Adrenal gland (tissue), 5 donors: Measurements from ENCODE around the gene ANKZF1.

ENCODE experiments used
- CTCF ChIP-seq, 6 experiments: fragments of 450-650 bp in 4 of 6; fragments of 200-600 bp in 2 of 6; sonication (generic) in 1 of 6; IDR thresholded peaks; 1 replicate in 5 of 6; 2 replicates in 1 of 6; pipeline versions ENCODE4 v1.5.1 to v1.8.0; 2016 to 2021; ENCODE audit warnings: antibody characterized with exemption in 6 of 6, mild to moderate bottlenecking in 2 of 6, moderate library complexity in 1 of 6
- POLR2A ChIP-seq, 2 donors: fragments of 450-650 bp; IDR thresholded peaks; one replicate each; pipeline ENCODE4 v1.6.1; 2017; ENCODE audit warnings: antibody characterized with exemption in 2 of 2, mild to moderate bottlenecking in 2 of 2, moderate library complexity in 1 of 2
- donor health status: DM: no; HTN: no; CAD: no.

GRCh38 chr2:219271021-219271420 lies 41.4 kb downstream of the ANKZF1 start:
- no peak for TF ChIP-seq CTCF (IDR thresholded peaks at IDR 0.05)
- TF ChIP-seq POLR2A (IDR thresholded peaks at IDR 0.05): no peak
